K562 (cell line): ENCODE results near the gene KIF9. TPM values are rescaled to one million over a fixed set of nuclear protein-coding genes. Genes with fewer than 3 reads are reported as not detected.

Experiments
- ARID2 ChIP-seq: fragments of 450-650 bp; IDR thresholded peaks from 2 replicates; pipeline ENCODE4 v1.6.1; 2017; ENCODE audit warnings: antibody characterized with exemption, mild to moderate bottlenecking
- CTCF ChIP-seq, 3 experiments: IDR thresholded peaks in 2 of 3; conservative IDR thresholded peaks in 1 of 3; 2 replicates each; pipeline ENCODE4 v1.5.1; 2011 to 2012; ENCODE audit warnings: low read length in 3 of 3, mild to moderate bottlenecking in 3 of 3, control low read depth in 2 of 3, improper control_type of control experiment in 1 of 3, inconsistent platforms in 1 of 3, low read depth in 1 of 3, mixed read lengths in 1 of 3, moderate library complexity in 1 of 3; ENCODE audit not compliant: insufficient read depth in 2 of 3
- DEAF1 ChIP-seq: fragments of 450-650 bp; formaldehyde crosslinking; IDR thresholded peaks from 2 replicates; pipeline ENCODE4 v1.4.0; 2020; ENCODE audit warnings: mild to moderate bottlenecking, moderate library complexity
- ELF1 ChIP-seq: fragments of 200-800 bp; sonication (Bioruptor generic); IDR thresholded peaks from 2 replicates; pipeline ENCODE4 v1.6.1; 2016; ENCODE audit warnings: missing genetic modification characterization, missing compliant biosample characterization
- FOS ChIP-seq: IDR thresholded peaks from 3 replicates; pipeline ENCODE4 v1.6.1; 2011; ENCODE audit not compliant: insufficient read length; ENCODE audit errors: extremely low read depth
- FOXA3 ChIP-seq, 2 experiments: fragments of 450-650 bp in 1 of 2; sonication (generic) in 1 of 2; formaldehyde crosslinking; IDR thresholded peaks in 1 of 2; conservative IDR thresholded peaks in 1 of 2; 2 replicates each; pipeline versions ENCODE4 v1.4.0 to v1.8.0; 2020 to 2022; ENCODE audit warnings: mild to moderate bottlenecking in 2 of 2, missing genetic modification reagents in 1 of 2
- FOXK2 ChIP-seq, 2 experiments: fragments of 450-650 bp; IDR thresholded peaks in 1 of 2; conservative IDR thresholded peaks in 1 of 2; 2 replicates each; pipeline ENCODE4 v1.6.1; 2016; ENCODE audit warnings: low read depth in 2 of 2, mild to moderate bottlenecking in 1 of 2
- HCFC1 ChIP-seq: IDR thresholded peaks from 2 replicates; pipeline ENCODE4 v1.6.1; 2012; ENCODE audit warnings: low read depth, low read length, improper control_type of control experiment
- HDGF ChIP-seq: fragments of 450-650 bp; IDR thresholded peaks from 2 replicates; pipeline ENCODE4 v1.6.1; 2016
- HNRNPH1 ChIP-seq: fragments of 200-400 bp; formaldehyde crosslinking; optimal IDR thresholded peaks from 2 replicates; pipeline ENCODE3; 2017; ENCODE audit warnings: low read depth, mild to moderate bottlenecking, low read length, moderate library complexity
- KLF16 ChIP-seq: IDR thresholded peaks from 2 replicates; pipeline ENCODE4 v1.6.1; 2016; ENCODE audit warnings: antibody characterized with exemption
- MEIS2 ChIP-seq: fragments of 450-650 bp; IDR thresholded peaks from 2 replicates; pipeline ENCODE4 v1.6.1; 2014; ENCODE audit warnings: mild to moderate bottlenecking; ENCODE audit not compliant: partially characterized antibody
- MNT ChIP-seq, 2 experiments: fragments of 450-650 bp; conservative IDR thresholded peaks; 2 replicates each; pipeline ENCODE4 v1.6.1; 2017; ENCODE audit warnings: mild to moderate bottlenecking in 2 of 2, moderate library complexity in 2 of 2
- NBN ChIP-seq: fragments of 450-650 bp; IDR thresholded peaks from 2 replicates; pipeline ENCODE4 v1.6.1; 2016; ENCODE audit warnings: low read depth, mild to moderate bottlenecking
- RAD21 ChIP-seq, 2 experiments: fragments of 250-450 bp in 1 of 2; fragments of 450-650 bp in 1 of 2; sonication (Bioruptor Pico) in 1 of 2; formaldehyde crosslinking in 1 of 2; IDR thresholded peaks in 1 of 2; conservative IDR thresholded peaks in 1 of 2; 2 replicates each; pipeline versions ENCODE4 v1.4.0 to v1.8.0; 2020 to 2022; ENCODE audit warnings: mild to moderate bottlenecking in 2 of 2, moderate library complexity in 1 of 2
- RCOR1 ChIP-seq, 2 experiments: IDR thresholded peaks; 2 replicates each; pipeline ENCODE4 v1.6.1; 2012; ENCODE audit warnings: low read depth in 2 of 2, low read length in 2 of 2, borderline replicate concordance in 1 of 2, improper control_type of control experiment in 1 of 2
- SMC3 ChIP-seq: conservative IDR thresholded peaks from 2 replicates; pipeline ENCODE4 v1.6.1; 2011; ENCODE audit warnings: low read depth, low read length, improper control_type of control experiment; ENCODE audit not compliant: insufficient read depth
- SREBF1 ChIP-seq: fragments of 150-350 bp; IDR thresholded peaks from 2 replicates; pipeline ENCODE4 v1.6.1; 2014; ENCODE audit warnings: antibody characterized with exemption, low read depth, low read length, borderline replicate concordance
- TSC22D4 ChIP-seq: fragments of 450-650 bp; IDR thresholded peaks from 2 replicates; pipeline ENCODE4 v1.6.1; 2016; ENCODE audit warnings: missing genetic modification characterization, missing biosample characterization, control low read depth
- XRCC5 ChIP-seq: fragments of 200-400 bp; formaldehyde crosslinking; IDR thresholded peaks from 2 replicates; pipeline ENCODE4 v1.6.1; 2017; ENCODE audit warnings: low read depth, mild to moderate bottlenecking, low read length
- ZBED1 ChIP-seq: IDR thresholded peaks from 2 replicates; pipeline ENCODE4 v1.6.1; 2014
- ZNF232 ChIP-seq: sonication (generic); formaldehyde crosslinking; IDR thresholded peaks from 2 replicates; pipeline ENCODE4 v1.8.0; 2022; ENCODE audit warnings: mild to moderate bottlenecking, missing genetic modification reagents
- ZNF41 ChIP-seq: fragments of 250-450 bp; sonication (Bioruptor Pico); conservative IDR thresholded peaks from 2 replicates; pipeline ENCODE4 v1.4.0; 2020; ENCODE audit warnings: mild to moderate bottlenecking
- ZNF766 ChIP-seq: fragments of 200-800 bp; sonication (Bioruptor generic); conservative IDR thresholded peaks from 2 replicates; pipeline ENCODE4 v1.6.1; 2016; ENCODE audit warnings: missing genetic modification characterization, missing compliant biosample characterization
- polyA plus RNA-seq, 8 experiments: library from polyadenylated mRNA; depleted of rRNA in 4 of 8; stranded (reverse) in 5 of 8; unstranded in 3 of 8; fragments of >200 nt; fragmentation: Nextera tagmentation in 2 of 8; fragmentation: Illumina TruSeq in 1 of 8; extraction: Ambion mirVana in 2 of 8; extraction: Trizol in 1 of 8; gene quantifications; 2 replicates each; pipeline versions ENCODE4 v1.2.1 to v1.2.3, GENCODE V29; 2011 to 2014; ENCODE audit warnings: inconsistent platforms in 1 of 8, missing spikeins in 1 of 8
- total RNA-seq, 7 experiments: library from RNA; depleted of rRNA in 6 of 7; stranded (reverse); fragments of >200 nt in 6 of 7; fragmentation: Illumina TruSeq in 2 of 7; extraction: Trizol in 2 of 7; gene quantifications; 2 replicates each; pipeline versions ENCODE4 v1.2.1 to v1.2.3, GENCODE V29; 2011 to 2021; ENCODE audit warnings: low replicate concordance in 1 of 7

The KIF9 gene
- total and polyA plus RNA-seq, 9 of the 15 experiments (the other 6 are each of a cell fraction or from before 2014, with no cell fraction given), result 16.9 to 56.9 (median 25.0) TPM

GRCh38 chr3:47324278-47324865 is 41.8 kb upstream of the KIF9 start (continued):
- TF ChIP-seq MEIS2 (peak; percentile 26), SMC3 (peak; percentile 69), ZNF41 (CRISPR knock-in tag) (no peak), ZNF766 (CRISPR knock-in tag) (peak; percentile 50; the same call in 1 of the 2 replicates), SREBF1 (no peak), RAD21 (CRISPR knock-in tag; conservative IDR thresholded peaks at IDR 0.05 in 1 of 2, IDR thresholded peaks at IDR 0.05 in 1 of 2) (peak; percentile 91 to 94), XRCC5 (0 out of 2 replicates have a peak, but pooled peaks have one; percentile 39), ARID2 (peak; percentile 69), ELF1 (tag) (no peak), FOXA3 (CRISPR knock-in tag; conservative IDR thresholded peaks at IDR 0.05 in 1 of 2, IDR thresholded peaks at IDR 0.05 in 1 of 2) (peak; percentile 46 to 56; a peak in 1 of 4 replicates), FOS (no peak), CTCF (IDR thresholded peaks at IDR 0.05 in 2 of 3, conservative IDR thresholded peaks at IDR 0.05 in 1 of 3; ENCODE audit: insufficient read depth in 2 of 3, low read depth in 1 of 3, low read length in 3 of 3) (peak; percentile 80 to 95 (median 81)), HNRNPH1 (no peak), HDGF (no peak), KLF16 (0 out of 2 replicates have a peak, but pooled peaks have one; percentile 57), ZNF232 (CRISPR knock-in tag) (no peak), DEAF1 (CRISPR knock-in tag) (peak; percentile 73), RCOR1 (IDR thresholded peaks at IDR 0.05; ENCODE audit: borderline replicate concordance in 1 of 2, low read depth in 2 of 2, low read length in 2 of 2) (peak in 1 of 2 experiments; percentile 29; a peak in 1 of 4 replicates), MNT (conservative IDR thresholded peaks at IDR 0.05) (0 out of 4 replicates have a peak, but pooled peaks of 1 of the 2 experiments have one; percentile 16), NBN (0 out of 2 replicates have a peak, but pooled peaks have one; percentile 25), HCFC1 (peak; percentile 23; the same call in 1 of the 2 replicates), FOXK2 (conservative IDR thresholded peaks at IDR 0.05 in 1 of 2, IDR thresholded peaks at IDR 0.05 in 1 of 2; ENCODE audit: low read depth in 2 of 2) (peak; percentile 74 to 76), TSC22D4 (tag) (no peak), ZBED1 (no peak)
